HG02852 (cell line): ENCODE data around the gene PARP1.

Experiments used
- ATAC-seq: cut with Tn5 transposase; IDR thresholded peaks from one replicate; pipeline ENCODE4 v1.9.1; 2021; ENCODE audit warnings: mild to moderate bottlenecking, moderate library complexity; ENCODE audit not compliant: unreplicated experiment

PARP1 gene

DNA sequence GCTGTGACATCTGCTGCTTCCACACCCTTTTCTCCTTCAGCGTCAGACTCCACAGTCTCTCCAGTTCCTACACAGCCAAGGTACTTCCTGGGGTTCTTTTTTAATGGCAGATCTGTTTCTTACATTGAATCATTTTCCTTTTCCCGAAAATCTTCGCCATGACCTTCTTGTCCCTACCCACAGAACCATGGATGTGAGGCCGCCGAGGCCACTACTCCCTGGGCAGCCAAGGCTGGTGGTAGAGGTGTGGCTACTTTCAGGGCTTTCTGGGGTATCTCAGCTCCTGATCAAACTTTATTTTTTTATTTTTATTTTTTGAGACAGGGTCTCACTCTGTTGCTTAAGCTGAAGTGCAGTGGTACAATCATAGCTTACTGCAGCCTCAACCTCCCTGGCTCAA is 89.4 kb downstream of the PARP1 start:
- no peak for ATAC-seq

DNA sequence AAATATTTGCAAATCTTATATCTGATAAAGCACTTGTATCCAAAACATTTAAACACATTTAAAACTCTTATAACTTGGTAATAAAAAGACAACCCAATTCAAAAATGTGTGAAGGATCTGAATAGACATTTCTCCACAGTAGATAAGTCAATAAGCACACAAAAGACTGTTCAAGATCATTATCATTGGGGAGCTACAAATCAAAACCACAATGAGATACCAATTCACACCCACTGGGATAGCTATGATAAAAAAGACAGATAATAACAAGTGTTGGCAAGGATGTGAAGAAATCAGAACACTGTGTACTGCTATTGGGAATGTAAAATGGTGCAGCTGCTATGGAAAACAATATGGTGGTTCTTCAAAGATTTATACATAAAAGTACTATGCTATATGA is 93.8 kb downstream of the PARP1 start:
- no peak for ATAC-seq

DNA sequence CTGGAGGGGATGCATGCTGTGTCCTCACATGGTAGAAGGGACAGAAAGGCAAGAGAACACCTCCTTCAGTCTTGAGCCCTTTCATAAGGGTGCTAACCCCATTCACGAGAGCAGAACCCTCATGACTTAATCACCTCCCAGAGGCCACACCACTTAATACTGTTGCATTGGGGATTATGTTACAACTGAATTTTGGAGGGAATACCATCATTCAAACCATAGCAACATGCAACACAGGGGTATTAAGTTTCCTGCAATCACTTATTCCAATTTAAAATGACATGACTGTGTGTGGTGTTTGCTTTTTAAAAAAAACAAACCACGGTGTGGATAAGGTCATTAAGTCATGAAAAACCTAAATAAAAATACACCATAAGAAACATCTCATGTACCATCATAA is 95.8 kb downstream of the PARP1 start:
- ATAC-seq = no peak

DNA sequence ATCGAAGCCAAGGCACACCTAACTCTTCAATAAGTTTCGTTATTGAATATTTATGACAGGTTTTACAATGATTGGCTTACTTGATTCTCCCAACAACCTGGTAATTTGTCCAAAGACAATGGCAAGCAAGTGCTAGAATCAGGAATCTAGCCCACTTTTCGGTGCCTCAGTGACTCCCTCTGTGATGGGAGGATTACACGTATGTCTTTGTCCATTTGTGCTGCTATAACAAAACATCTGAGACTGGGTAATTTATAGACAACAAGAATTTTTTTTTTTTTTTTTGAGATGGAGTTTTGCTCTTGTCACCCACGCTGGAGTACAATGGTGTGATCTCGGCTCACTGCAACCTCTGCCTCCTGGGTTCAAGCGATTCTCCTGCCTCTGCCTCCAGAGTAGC is 96.5 kb downstream of the PARP1 start:
- no peak for ATAC-seq
